CD14-positive monocyte (primary cell): ENCODE measurements around the gene TLCD1. TPM values are rescaled to one million over a fixed set of nuclear protein-coding genes. Genes with fewer than 3 reads are reported as not detected.

Source experiments
- DNase-seq, 3 donors: peaks; one replicate each; pipeline ENCODE4 v3.0.0-alpha.2; 2011 to 2022
- H2AFZ ChIP-seq: 2 replicates; pipeline ENCODE4 v1.6.0; 2012; ENCODE audit warnings: mild to moderate bottlenecking, low read depth, low read length, inconsistent platforms; ENCODE audit not compliant: insufficient read depth, poor library complexity, severe bottlenecking
- H3K27ac ChIP-seq, 2 donors: 1 replicate in 1 of 2; 2 replicates in 1 of 2; pipeline ENCODE4 v1.5.1; 2012 to 2013; ENCODE audit warnings: low read length in 2 of 2, control low read depth in 1 of 2, inconsistent platforms in 1 of 2, low read depth in 1 of 2, mild to moderate bottlenecking in 1 of 2
- H3K27me3 ChIP-seq, 2 donors: one replicate each; pipeline versions ENCODE4 v1.6.0 to v1.6.1; 2011 to 2013; ENCODE audit warnings: low read length in 2 of 2; ENCODE audit not compliant: control insufficient read depth in 2 of 2, insufficient read depth in 2 of 2
- H3K36me3 ChIP-seq, 2 donors: replicated peaks in 1 of 2; 1 replicate in 1 of 2; 2 replicates in 1 of 2; pipeline versions ENCODE4 v1.5.1 to v1.6.1; 2012 to 2013; ENCODE audit warnings: low read length in 2 of 2, control low read depth in 1 of 2, inconsistent platforms in 1 of 2, mild to moderate bottlenecking in 1 of 2; ENCODE audit not compliant: insufficient read depth in 2 of 2, control insufficient read depth in 1 of 2
- H3K4me1 ChIP-seq, 2 donors: 1 replicate in 1 of 2; 2 replicates in 1 of 2; pipeline versions ENCODE4 v1.5.1 to v1.6.1; 2012 to 2013; ENCODE audit warnings: low read length in 2 of 2, control low read depth in 1 of 2, inconsistent platforms in 1 of 2, mild to moderate bottlenecking in 1 of 2, moderate library complexity in 1 of 2; ENCODE audit not compliant: insufficient read depth in 2 of 2, control insufficient read depth in 1 of 2
- H3K4me2 ChIP-seq: replicated peaks from 2 replicates; pipeline ENCODE3; 2012; ENCODE audit warnings: low read length, moderate library complexity, mild to moderate bottlenecking; ENCODE audit not compliant: poor library complexity, severe bottlenecking; ENCODE audit errors: extremely low read depth
- H3K4me3 ChIP-seq, 3 experiments: fragments of 200-600 bp in 1 of 3; sonication (generic) in 1 of 3; replicated peaks in 1 of 3; 1 replicate in 2 of 3; 2 replicates in 1 of 3; pipeline ENCODE4 v1.5.1; 2011 to 2013; ENCODE audit warnings: low read length in 3 of 3, mild to moderate bottlenecking in 3 of 3, control low read depth in 2 of 3, low read depth in 2 of 3, inconsistent platforms in 1 of 3, moderate library complexity in 1 of 3
- H3K79me2 ChIP-seq: 2 replicates; pipeline ENCODE4 v1.6.0; 2012; ENCODE audit warnings: mild to moderate bottlenecking, control low read depth, inconsistent platforms, low read length, moderate library complexity; ENCODE audit not compliant: insufficient read depth
- H3K9ac ChIP-seq: 2 replicates; pipeline ENCODE4 v1.6.0; 2017; ENCODE audit warnings: low read length, mild to moderate bottlenecking; ENCODE audit not compliant: insufficient read depth, poor library complexity, severe bottlenecking
- H3K9me3 ChIP-seq, 2 donors: replicated peaks in 1 of 2; 1 replicate in 1 of 2; 2 replicates in 1 of 2; pipeline versions ENCODE4 v1.5.1 to v1.6.1; 2012 to 2013; ENCODE audit warnings: low read length in 2 of 2, control low read depth in 1 of 2; ENCODE audit not compliant: control insufficient read depth in 1 of 2, insufficient read depth in 1 of 2
- H4K20me1 ChIP-seq: 2 replicates; pipeline ENCODE4 v1.6.0; 2012; ENCODE audit warnings: mild to moderate bottlenecking, low read length, control low read depth, moderate library complexity; ENCODE audit not compliant: insufficient read depth
- H3K27ac Mint-ChIP-seq, 7 donors: one replicate each; pipeline ENCODE4 v1.8.0; 2020; ENCODE audit warnings: mild to moderate bottlenecking in 7 of 7, mixed read lengths in 7 of 7, moderate library complexity in 6 of 7, inconsistent platforms in 2 of 7
- H3K27me3 Mint-ChIP-seq, 3 donors: one replicate each; pipeline ENCODE4 v1.8.0; 2021 to 2022; ENCODE audit warnings: low read depth in 3 of 3, mild to moderate bottlenecking in 3 of 3, mixed read lengths in 3 of 3, moderate library complexity in 3 of 3, inconsistent platforms in 1 of 3
- H3K36me3 Mint-ChIP-seq, 2 donors: one replicate each; pipeline ENCODE4 v1.8.0; 2020; ENCODE audit warnings: mixed read lengths in 2 of 2, inconsistent platforms in 1 of 2, mild to moderate bottlenecking in 1 of 2
- H3K4me1 Mint-ChIP-seq: one replicate; pipeline ENCODE4 v1.8.0; 2020; ENCODE audit warnings: mild to moderate bottlenecking, mixed read lengths
- H3K4me3 Mint-ChIP-seq, 2 donors: one replicate each; pipeline ENCODE4 v1.8.0; 2020; ENCODE audit warnings: mild to moderate bottlenecking in 2 of 2, mixed read lengths in 2 of 2, moderate library complexity in 1 of 2
- H3K9me3 Mint-ChIP-seq, 7 donors: one replicate each; pipeline ENCODE4 v1.8.0; 2020 to 2022; ENCODE audit warnings: mixed read lengths in 7 of 7, mild to moderate bottlenecking in 6 of 7, moderate library complexity in 6 of 7, inconsistent platforms in 2 of 7
- WGBS: methylation state at CpG from one replicate; pipeline ENCODE4 v1.1.5; 2013; ENCODE audit warnings: missing lambda C conversion rate; ENCODE audit not compliant: insufficient coverage; 5-methylcytosine and 5-hydroxymethylcytosine counted together
- intact Hi-C, 2 donors: fragments of 100-400 bp; cut with micrococcal nuclease; formaldehyde crosslinking; loops; one replicate each; pipeline versions ENCODE4 v1.15.0 to v1.15.1; 2023
- polyA plus RNA-seq, 3 donors: library from polyadenylated mRNA; depleted of rRNA in 1 of 3; unstranded in 2 of 3; stranded (reverse) in 1 of 3; fragments of 300-500 nt in 2 of 3; fragments of >200 nt in 1 of 3; fragmentation: Illumina TruSeq in 2 of 3; gene quantifications; 1 replicate in 2 of 3; 2 replicates in 1 of 3; pipeline ENCODE4 v1.2.3, GENCODE V29; 2012 to 2021
- TF ChIP-seq, protein P1 (sequence below): fragments of 200-600 bp; IDR thresholded peaks from one replicate; pipeline ENCODE4 v1.8.0; 2022; ENCODE audit warnings: antibody characterized with exemption, mild to moderate bottlenecking

The TLCD1 gene
- polyA plus RNA-seq, 3 donors = 0.79 TPM; not detected in 2

DNA sequence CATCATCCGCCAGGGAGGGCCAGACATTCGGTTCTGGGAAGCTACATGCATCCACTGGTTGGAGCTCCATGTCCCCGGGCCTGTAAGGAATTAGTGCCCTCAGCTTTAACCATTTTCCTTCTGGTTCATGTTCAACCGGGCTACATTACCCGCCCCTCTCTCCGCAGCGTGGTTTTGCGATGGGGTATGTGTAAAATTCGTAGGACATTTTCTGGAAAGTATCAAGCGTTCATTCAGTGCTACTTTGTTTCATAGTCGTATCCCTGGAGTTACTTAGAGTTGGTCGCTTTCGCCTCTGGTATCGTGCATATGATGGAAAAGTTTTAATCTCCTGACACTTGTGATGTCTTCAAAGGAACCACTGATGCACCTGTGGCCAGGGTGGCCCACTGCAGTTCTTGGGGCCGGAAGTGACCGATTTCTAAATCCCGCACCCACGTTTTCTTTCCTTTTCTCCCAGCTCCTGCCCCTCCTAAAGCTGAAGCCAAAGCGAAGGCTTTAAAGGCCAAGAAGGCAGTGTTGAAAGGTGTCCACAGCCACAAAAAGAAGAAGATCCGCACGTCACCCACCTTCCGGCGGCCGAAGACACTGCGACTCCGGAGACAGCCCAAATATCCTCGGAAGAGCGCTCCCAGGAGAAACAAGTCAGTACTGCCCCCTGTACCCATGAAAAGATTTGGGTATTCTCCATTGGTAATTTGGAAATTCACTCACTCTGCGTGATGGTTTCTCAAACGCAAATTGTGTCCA, 5.6 kb downstream of the TLCD1 start:
- peaks cover 2 to 8% (median 8%) of the 10 kb centered on the region in 3 donors for H3K27me3 Mint-ChIP-seq
- H4K20me1 ChIP-seq = peaks cover 55% of the 10 kb centered on the region
- intact Hi-C loops = no loop called here
- peak overlapping the region; percentile 88 for H3K9ac ChIP-seq
- peak overlapping the region; percentile 92 to 95 for H3K4me3 Mint-ChIP-seq
- no peak for DNase-seq
- no peaks in the 10 kb centered on the region for H3K27me3 ChIP-seq
- H3K9me3 Mint-ChIP-seq = peaks cover 0 to 2% (median 0%) of the 10 kb centered on the region in 7 donors
- TF ChIP-seq, protein P1, sequence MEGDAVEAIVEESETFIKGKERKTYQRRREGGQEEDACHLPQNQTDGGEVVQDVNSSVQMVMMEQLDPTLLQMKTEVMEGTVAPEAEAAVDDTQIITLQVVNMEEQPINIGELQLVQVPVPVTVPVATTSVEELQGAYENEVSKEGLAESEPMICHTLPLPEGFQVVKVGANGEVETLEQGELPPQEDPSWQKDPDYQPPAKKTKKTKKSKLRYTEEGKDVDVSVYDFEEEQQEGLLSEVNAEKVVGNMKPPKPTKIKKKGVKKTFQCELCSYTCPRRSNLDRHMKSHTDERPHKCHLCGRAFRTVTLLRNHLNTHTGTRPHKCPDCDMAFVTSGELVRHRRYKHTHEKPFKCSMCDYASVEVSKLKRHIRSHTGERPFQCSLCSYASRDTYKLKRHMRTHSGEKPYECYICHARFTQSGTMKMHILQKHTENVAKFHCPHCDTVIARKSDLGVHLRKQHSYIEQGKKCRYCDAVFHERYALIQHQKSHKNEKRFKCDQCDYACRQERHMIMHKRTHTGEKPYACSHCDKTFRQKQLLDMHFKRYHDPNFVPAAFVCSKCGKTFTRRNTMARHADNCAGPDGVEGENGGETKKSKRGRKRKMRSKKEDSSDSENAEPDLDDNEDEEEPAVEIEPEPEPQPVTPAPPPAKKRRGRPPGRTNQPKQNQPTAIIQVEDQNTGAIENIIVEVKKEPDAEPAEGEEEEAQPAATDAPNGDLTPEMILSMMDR = peak; percentile 12
- H3K79me2 ChIP-seq = peaks cover 35% of the 10 kb centered on the region
- peaks cover 37 to 50% of the 10 kb centered on the region in 2 donors for H3K36me3 Mint-ChIP-seq
- H3K9me3 ChIP-seq = no peaks in the 10 kb centered on the region
- H3K4me1 Mint-ChIP-seq = peaks cover 49% of the 10 kb centered on the region
- peak overlapping the region; percentile 91 to 98 (median 94) for H3K27ac Mint-ChIP-seq
- under 1% methylated on average over 11 of the region's 30 CpGs for WGBS
- peaks cover 53 to 67% of the 10 kb centered on the region in 2 donors for H3K4me1 ChIP-seq
- H3K4me2 ChIP-seq = peak overlapping the region; percentile 91
- H3K36me3 ChIP-seq = peaks cover 35 to 45% of the 10 kb centered on the region in 2 donors
- peak overlapping the region; percentile 69 to 95 (median 88) for H3K4me3 ChIP-seq
- H2AFZ ChIP-seq = peak overlapping the region; percentile 77
- peak overlapping the region; percentile 83 to 88 for H3K27ac ChIP-seq

DNA sequence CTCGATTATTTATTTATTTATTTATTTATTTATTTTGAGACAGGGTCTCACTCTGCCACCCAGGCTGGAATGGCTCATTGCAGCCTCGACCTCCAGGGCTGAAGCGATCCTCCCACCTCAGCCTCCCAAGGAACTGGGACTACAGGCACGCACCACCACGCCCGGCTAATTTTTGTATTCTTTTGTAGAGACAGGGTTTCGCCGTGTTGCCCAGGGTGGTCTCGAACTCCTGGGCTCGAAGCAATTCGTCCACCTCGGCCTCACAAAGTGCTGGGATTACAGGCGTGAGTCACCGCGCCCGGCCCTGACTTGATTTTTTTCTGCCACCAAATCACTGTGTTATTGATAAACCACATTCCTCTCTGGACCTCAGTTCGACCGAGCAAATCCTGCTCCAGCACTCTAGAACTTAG, 7.0 kb downstream of the TLCD1 start:
- peak overlapping the region; percentile 91 to 98 (median 94) for H3K27ac Mint-ChIP-seq
- peaks cover 36% of the 10 kb centered on the region for H3K4me1 Mint-ChIP-seq
- Histone ChIP-seq H3K4me3 (peak overlapping the region; percentile 69 to 95 (median 88)), H3K4me1 (peaks cover 45 to 56% of the 10 kb centered on the region in 2 donors), H3K79me2 (peaks cover 35% of the 10 kb centered on the region), H3K4me2 (peak overlapping the region; percentile 91), H2AFZ (peak overlapping the region; percentile 77), H3K9ac (peak overlapping the region; percentile 88), H3K27ac (peak overlapping the region; percentile 83 to 88), H3K9me3 (no peaks in the 10 kb centered on the region), H3K36me3 (peaks cover 31 to 50% of the 10 kb centered on the region in 2 donors), H3K27me3 (no peaks in the 10 kb centered on the region), H4K20me1 (peaks cover 41% of the 10 kb centered on the region)
- peaks cover 36 to 55% of the 10 kb centered on the region in 2 donors for H3K36me3 Mint-ChIP-seq
- TF ChIP-seq, protein P1 = no peak
- H3K9me3 Mint-ChIP-seq = no peaks in the 10 kb centered on the region
- WGBS = 28% methylated on average over 10 of the region's 18 CpGs
- H3K4me3 Mint-ChIP-seq = peak overlapping the region; percentile 92 to 95
- peaks cover 0 to 5% (median 2%) of the 10 kb centered on the region in 3 donors for H3K27me3 Mint-ChIP-seq
- no peak for DNase-seq
- intact Hi-C loops = loop anchor here (2.0 to 10.0 kb wide), 5 partner anchors 57 to 234 kb away; partner anchors contain the start of genes BLTP2 (in 2 of the 2), FLOT2 (in 1 of the 2), SDF2 (in 1 of the 2) and SUPT6H (in 1 of the 2)
